HG03045 (cell line): ENCODE results near the gene SPTBN2.
"Not testable (repeated sequence)": the region's sequence is repeated elsewhere in the genome, so short reads cannot be mapped to it uniquely, and the experiment has no call there.

Experiments
- ATAC-seq: cut with Tn5 transposase; IDR thresholded peaks from one replicate; pipeline ENCODE4 v1.9.1; 2021; ENCODE audit warnings: mild to moderate bottlenecking, moderate library complexity; ENCODE audit not compliant: unreplicated experiment

The SPTBN2 gene

GRCh38 chr11:66643745-66644437, 85.1 kb downstream of the SPTBN2 start:
- no peak for ATAC-seq

DNA sequence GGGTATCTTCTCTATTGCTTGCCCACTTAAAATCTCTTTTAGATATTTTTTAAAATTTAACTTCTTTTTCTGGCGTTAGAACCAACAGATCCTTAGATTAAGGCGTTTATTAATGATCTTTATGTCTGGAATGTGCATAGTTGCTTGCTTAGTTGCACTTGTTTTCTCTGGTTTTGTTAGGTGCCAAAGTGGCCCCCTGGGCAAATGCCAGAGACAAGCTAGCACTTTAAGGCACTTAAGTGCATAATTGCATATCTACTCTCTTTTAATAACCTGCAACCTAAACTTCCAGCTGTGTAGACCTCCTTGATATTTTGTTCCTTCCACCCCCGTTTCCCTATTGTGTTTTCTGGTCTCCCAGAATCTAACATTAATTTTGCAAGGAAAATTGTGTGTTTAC, 87.2 kb downstream of the SPTBN2 start:
- ATAC-seq: no peak

- not testable (repeated sequence) for ATAC-seq
Measured at GRCh38 chr11:66639814-66640340, 89.1 kb downstream of the SPTBN2 start.

- ATAC-seq: no peak
Measured at GRCh38 chr11:66639066-66639813, 89.8 kb downstream of the SPTBN2 start.

GRCh38 chr11:66638177-66639065, 90.6 kb downstream of the SPTBN2 start, which contains the start of gene RBM4:
TSS of gene RBM4 (plus strand) at chr11:66638703. CDS start at chr11:66639712, 1,009 bp downstream.
- ATAC-seq: peak; percentile 96

DNA sequence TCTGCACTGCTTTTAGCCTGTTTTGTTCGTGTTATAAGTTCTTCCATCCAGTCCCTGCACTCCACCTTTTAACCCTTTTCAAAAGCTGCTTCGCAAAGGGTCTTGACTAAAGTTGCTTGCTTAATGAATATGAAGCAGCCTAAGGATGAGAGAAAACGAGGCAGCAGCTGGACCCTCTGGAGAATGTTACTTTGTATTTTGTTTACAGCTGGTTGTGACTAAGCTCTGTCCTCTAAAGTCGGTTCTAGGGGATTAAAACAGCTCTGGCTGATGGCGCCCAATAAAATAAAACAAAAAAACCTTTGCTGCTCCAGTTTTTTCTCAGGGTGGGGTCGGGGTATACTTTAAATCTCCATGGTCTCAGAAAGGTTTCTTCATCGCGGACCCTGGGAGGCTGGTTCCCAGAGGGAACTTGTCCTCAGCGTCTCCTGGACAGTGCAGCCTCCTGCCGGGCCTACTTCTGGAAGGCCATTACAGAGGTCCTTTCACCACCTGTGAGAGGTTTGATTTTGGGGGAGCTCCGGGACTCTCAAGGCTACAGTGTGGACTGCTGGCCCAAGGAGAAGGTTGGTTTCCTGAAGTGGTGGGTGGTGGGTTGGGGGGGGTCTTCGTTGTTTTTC, 91.3 kb downstream of the SPTBN2 start:
- no peak for ATAC-seq

DNA sequence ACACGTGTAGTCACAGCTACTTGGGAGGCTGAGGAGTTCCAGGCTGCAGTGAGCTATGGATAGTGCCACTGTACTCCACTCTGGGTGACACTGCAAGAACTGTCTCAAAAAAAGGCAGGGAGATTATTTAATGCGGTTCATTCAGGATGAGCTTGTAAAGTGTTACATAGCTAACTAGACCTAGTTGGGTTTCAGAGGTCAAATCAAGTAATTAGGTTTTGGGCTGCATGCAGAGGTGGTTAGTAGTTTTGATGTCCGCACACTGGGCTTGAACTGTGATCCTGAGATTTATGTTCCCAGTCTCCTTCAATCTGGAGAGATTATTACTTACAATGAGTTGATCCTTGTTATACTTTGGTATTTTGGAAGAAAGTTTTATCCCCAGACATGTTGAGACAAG, 92.6 kb downstream of the SPTBN2 start:
- ATAC-seq: no peak
